Measurements from ENCODE around the gene FBL.

FBL gene

DNA sequence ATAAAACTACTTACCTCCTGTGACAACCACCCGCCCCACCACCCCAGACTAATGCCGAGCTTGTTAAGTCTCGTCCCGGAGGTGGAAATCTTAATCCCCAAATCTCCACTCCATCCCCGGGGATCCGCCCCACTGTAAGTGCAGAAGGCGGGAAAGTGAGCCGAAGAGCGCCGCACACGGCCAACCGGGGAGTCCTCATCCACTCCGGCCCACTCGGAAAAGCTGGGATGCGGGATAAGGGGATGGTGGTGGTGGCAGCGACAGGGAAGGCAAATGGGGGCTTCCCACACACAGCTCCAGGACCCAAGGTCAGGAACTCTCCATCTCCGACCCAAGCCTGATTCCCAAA, 621 bp downstream of the FBL start:
- DNase-seq = peak in 2 of 10 donors; percentile 26 to 77
- intact Hi-C loops (cut with DNase I) = loop anchor here (2.0 to 10.0 kb wide), 3 partner anchors 53 to 377 kb away; partner anchors contain the start of gene EID2

DNA sequence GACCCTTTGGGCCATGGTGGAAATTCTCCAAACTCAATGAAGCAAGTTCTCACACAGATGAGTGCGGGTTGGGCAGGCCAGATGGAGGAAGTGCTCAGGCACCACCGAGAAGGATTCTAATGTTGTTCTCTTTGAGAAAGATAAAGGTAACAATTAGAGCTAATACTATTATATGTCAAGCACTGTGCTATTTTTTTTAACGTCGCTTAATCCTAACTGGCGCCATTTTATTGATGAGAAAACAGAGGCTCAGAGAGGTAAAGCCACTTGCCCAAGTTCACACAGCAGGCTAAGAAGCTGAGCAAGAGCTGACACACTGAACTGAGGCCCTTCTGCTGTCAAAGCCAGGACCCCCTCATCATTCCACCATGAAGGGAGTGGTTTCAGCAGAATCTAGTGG, 1.0 kb downstream of the FBL start:
- intact Hi-C loops (cut with DNase I) = loop anchor here (2.0 to 10.0 kb wide), 3 partner anchors 52 to 377 kb away; partner anchors contain the start of gene EID2
- DNase-seq = no peak

DNA sequence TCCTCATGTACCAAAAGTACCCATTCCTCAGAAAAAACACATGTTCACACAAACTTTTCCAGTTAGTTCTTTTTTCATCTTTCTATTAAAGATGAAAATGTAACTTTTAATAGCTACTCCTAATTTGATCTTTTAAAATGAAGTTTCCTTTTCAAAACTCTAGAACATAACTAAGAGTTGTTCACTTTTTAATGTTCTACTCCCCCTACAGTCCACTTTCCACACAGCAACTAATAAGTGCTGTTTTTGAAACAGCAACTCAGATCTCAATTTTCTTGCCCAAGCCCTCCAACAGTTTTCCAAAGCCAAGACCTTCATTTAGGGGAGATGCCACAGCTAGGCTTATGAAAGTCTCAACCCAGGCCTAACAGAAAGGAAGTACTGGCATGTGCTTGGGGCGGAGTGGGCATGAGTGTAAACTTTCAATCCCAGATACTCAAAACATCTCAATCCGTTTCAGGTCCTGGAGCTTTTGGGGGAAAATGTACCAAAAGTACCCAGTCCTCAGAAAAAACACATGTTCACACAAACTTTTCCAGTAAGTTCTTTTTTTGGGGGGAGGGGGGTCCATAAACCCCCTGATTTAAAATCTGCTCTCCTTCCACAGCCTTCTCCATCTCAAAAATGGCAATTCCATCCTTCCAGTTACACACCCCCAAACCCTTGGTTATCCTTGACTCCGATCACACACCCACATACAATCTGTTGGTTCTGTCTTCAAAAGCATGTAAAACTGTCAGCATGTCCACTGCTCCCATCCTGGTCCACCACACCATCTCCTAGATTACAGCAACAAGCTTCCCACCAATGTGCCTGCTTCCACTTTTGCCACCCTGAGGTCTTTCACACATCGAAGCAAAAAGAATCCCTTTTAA, 2.0 kb downstream of the FBL start:
- intact Hi-C loops (cut with DNase I) = loop anchor here (2.0 to 10.0 kb wide), 2 partner anchors 51 to 299 kb away; partner anchors contain the start of gene EID2
- no peak for DNase-seq

DNA sequence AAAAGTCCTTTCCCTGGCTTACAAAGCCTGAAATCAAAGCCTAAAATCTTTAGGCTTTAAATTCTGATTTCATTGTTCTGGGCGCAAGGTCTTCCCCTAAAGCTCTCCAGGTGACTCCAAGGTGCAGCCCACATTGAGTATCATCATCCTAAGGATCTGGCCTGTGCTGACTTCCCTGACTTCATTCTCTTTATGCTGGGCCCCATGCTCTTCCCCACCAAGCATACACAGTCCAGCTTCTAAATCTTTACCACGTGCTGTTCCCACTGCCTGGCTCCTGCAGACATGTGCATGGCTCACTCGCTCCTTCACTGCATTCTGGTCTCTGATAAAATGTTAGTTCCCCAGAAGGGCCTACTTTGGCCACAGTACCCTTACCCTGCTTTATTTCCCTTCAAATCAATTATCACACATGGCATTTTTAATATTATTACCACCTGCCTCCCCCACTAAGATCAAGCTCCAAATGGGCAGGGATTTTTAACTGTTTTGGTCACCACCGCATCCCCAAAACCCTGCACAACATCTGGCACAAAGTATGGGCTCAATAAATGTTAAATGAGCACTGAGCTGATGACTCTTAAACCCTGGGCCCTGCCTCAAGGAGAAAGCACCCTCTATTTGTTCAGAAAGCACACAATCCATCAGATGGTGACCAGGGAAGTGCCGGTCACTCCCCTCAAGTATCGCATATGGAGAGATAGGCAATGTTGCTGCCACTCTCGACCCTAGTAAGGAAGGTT, 3.3 kb downstream of the FBL start:
- intact Hi-C loops (cut with DNase I) = loop anchor here (10.0 kb wide), 1 partner anchor 298 kb away; the partner anchor contains the start of gene EID2
- no peak for DNase-seq

DNA sequence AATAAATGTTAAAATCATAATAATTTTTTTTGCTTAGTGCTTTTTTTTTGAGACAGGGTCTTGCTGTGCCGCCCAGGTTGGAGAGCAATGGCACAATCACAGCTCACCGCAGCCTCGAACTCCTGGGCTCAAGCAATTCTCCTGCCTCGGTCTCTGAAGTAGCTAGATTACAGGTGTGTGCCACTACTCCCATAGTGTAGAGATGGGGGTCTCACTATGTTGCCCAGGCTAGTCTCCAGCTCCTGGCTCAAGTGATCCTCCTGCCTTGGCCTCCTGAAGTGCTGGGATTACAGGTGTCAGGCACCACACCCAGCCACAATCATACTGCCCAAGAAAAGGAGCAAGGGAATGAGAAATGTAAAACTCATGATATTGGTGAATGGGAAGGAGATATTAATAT, 5.1 kb downstream of the FBL start:
- no peak for DNase-seq
- intact Hi-C loops (cut with DNase I) = loop anchor here (10.0 kb wide), 1 partner anchor 296 kb away; the partner anchor contains the start of gene EID2

DNA sequence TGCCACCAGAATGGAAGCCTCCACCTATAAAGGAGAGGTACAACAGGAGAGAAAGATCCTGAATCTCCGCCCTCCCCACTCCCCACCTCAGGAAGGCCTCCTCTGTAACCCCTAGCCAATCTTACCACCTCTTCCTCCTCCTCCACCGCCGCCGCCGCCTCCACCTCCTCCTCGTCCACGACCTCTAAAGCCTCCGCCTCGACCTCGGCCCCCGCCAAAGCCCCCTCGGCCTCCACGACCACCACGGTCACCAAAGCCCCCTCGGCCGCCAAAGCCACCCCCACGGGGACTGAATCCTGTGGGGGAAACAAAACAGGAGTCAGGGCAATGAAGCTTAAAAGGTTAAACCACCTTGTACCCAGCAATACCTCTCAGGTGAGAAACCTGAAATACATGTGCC, 5.7 kb downstream of the FBL start:
- DNase-seq = no peak
- intact Hi-C loops (cut with DNase I) = loop anchor here (10.0 kb wide), 1 partner anchor 296 kb away; the partner anchor contains the start of gene EID2

DNA sequence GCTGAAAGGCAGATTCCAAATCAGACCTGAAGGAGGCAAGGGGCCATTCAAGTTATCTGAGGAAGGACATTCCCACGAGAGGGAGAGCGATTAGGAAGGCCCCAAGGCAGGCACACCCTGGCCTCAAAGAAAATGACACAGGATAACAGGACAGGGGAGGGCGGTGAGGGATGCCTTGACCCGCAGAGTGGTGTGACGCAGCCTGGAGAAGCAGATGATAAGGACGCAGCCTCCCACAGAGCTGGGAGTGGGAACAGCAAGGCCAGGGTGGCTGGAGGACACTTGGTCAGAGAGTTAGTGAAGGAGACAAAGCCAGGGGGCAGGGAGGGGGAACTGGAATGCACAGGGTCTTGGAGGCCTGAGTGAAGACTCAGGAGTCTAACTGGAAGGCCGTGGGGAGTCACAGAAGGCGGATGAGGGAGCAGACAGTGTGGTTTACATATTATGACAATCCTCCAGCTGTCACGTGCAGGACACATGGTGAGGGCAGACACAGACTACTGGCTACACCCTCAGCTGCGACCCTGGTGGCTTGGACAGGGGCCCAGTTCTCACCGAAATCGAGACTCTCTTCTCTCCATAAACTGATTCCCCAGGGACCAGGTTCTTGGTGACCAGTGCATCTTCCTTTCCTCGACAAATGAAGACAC, 6.4 kb downstream of the FBL start:
- intact Hi-C loops (cut with DNase I) = loop anchor here (10.0 kb wide), 1 partner anchor 295 kb away; the partner anchor contains the start of gene EID2
- DNase-seq = no peak

DNA sequence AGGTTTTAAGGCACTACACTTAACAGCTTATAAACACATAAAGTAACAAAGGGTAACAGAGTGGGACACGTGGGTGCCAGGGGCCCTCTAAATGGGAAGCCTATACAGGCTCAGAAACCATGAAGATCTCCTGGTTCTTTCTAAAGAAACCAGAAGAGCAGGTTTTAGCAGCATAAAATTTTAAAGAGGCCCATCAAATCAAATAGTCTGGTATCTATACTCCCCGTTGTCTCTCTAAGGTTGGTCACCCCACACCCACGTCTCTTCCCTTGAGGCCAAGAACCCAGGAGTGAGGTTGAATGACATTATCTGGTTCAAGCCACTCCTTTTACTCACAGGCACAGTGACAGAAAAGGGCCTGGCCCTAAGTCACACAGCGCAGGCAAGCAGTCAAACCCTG, 7.6 kb downstream of the FBL start:
- intact Hi-C loops (cut with DNase I) = no loop called here
- DNase-seq = no peak

DNA sequence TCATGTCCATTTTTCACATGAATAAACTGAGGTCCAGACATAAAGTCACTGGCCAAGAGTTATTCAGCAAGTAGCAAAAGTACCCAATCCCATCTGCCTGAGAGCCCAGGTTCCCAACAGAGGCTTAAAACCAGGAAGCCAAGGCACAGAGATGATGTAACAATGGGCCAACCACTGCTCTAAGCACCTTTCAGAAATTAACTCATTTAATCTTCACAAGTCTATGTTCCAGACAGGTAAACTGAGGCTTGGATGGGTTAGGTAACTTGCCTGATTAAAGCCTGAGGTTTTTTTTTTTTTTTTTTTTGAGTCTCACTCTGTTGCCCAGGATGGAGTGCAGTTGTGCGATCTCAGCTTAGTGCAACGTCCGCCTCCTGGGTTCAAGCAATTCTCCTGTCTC, 8.2 kb downstream of the FBL start:
- no peak for DNase-seq
- intact Hi-C loops (cut with DNase I) = no loop called here

DNA sequence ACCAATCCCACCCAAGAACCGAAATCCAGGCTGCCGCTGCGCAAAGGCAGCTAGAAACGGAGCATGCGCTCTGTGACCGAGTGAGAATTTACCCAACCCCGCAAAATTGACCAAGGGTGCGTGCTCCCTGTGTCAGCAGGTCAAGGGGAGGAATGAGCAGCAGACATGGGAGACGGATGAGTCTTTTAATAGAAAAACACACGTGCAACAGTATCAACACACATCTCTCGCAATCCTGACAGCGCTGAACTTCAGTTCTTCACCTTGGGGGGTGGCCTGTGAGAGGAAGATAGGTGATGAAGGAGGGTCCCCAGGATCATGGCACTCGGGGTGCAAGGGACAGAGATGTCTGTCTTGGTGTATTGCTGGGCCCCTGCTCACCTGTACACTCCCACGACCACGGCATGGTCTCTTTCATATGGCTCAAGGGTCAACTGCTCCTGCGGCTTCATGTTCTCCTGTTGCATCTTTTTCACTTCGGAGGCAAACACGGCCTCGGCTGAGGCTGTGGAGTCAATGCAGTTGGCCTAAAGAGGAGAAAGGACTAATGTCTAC, 11.8 kb downstream of the FBL start:
- intact Hi-C loops (cut with DNase I) = loop anchor here (5.0 kb wide), 1 partner anchor 138 kb away; the partner anchor contains the start of gene PSMC4
- no peak for DNase-seq

DNA sequence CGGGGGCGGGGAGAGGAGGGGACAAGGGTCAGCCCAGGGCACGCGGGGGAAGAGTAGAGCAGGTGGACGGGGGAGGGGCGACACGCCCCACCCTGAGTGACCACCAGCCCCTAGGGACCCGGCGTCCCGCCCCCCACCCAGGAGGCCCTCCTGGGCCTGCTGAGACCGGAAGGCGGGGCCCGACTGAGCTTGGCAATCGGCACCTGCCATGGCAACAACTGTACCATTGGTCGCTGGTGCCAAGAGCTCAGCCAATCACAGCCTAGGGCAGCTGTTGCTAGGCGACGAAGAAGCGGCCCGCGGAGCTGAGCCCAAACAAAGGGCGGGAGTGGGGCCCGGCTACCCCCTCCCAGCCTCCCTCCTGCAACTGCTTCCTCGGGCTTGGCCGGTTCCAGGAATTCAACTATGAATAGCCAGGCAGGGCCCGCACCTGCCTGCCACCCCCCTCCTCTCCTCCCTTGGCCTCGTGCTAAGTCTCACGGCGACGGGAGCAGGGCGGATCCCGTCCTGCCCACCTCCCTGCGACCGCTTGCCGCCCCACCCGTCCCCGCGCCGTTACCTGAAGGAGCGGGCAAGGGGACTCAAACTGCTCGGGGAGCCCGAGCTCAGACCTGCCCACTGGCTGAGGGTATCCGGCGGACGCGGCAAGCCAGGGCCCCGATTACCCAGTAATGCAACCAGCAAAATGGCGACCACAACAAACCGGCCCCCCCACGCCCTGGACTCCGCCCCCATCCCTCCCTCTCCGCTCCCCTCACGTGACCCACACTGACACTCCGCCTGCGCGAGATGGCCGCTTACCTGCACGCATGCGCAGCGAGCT, 12.5 kb downstream of the FBL start, which contains the start of gene DYRK1B:
TSS of gene DYRK1B (minus strand) at position 699 of the 823 bp plus-strand sequence. CDS start 2,295 bp downstream, outside the sequence.
- peak; percentile 95 to 100 (median 97) for DNase-seq
- intact Hi-C loops (cut with DNase I) = loop anchor here (5.0 kb wide), 1 partner anchor 139 kb away; the partner anchor contains the start of gene PSMC4

DNA sequence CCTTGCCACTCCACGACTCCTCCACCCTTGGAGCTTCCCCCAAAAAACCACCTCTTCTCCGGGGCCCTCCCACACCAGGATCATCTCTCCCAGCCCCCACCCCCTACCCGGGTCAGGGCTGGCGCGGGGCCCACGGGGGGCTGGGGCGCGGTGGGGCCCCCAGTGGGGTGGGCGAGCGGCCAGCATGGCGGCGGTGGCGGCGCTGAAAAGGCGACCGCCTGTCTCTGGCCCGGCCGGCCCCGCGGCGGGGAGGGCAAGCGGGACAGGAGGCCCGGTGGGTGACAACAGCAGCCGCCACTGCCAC, 13.1 kb downstream of the FBL start:
- no peak for DNase-seq
- intact Hi-C loops (cut with DNase I) = loop anchor here (5.0 kb wide), 1 partner anchor 139 kb away; the partner anchor contains the start of gene PSMC4

DNA sequence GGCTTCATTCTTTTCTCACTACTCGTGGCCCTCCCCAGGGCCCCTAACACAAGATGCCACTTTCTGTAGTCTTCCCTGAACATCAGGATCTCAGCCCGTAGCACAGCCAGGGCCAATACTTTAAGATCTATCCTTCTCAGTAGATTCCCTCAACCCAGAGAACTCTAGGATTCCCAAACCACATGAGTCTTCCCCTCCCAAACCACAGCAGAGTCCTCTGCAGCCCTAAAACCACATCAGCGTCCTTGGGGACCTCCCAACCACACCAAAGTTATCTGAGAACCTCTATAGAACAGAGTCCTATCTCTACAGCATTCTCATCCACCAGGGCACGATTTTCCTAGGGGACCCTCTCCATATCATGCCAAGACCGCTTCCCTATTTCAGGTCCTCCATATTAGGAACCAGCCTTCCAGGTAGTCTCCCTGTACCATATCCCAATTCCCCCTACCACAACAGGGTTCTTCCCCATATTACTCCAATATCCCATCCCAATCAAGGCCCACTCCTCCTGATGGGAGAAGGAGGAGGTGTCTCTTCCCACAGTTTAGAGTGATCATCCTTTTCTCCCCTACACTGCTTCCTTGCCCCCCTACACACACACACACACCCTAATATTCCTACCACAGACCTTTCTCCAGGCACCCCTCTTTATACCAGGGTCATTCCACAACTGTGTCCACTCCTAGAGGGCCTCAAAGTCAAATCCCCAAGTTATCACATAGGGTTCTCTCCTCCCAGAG, 13.7 kb downstream of the FBL start:
- intact Hi-C loops (cut with DNase I) = loop anchor here (5.0 kb wide), 1 partner anchor 140 kb away; the partner anchor contains the start of gene PSMC4
- no peak for DNase-seq

DNA sequence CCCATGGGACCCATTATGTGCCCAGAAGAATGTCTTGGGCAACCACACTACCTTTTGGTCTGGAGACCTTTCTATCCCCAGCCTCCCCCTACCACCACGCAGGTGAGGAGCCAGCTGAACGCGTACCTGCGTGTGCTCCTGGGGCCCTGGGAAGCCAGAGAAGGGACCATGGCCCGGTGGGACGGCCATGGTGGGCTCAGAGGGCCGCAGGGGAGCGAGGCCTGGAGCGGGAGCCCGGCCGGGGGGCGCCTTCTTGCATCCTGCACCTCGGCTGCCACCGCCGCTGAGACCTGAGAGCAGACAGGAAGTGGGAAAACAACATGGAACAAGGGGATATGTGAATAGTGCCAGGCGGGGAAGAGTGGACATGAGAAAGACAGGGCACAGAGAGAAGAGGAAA, 14.5 kb downstream of the FBL start:
- no peak for DNase-seq
- intact Hi-C loops (cut with DNase I) = loop anchor here (5.0 kb wide), 1 partner anchor 141 kb away; the partner anchor contains the start of gene PSMC4

DNA sequence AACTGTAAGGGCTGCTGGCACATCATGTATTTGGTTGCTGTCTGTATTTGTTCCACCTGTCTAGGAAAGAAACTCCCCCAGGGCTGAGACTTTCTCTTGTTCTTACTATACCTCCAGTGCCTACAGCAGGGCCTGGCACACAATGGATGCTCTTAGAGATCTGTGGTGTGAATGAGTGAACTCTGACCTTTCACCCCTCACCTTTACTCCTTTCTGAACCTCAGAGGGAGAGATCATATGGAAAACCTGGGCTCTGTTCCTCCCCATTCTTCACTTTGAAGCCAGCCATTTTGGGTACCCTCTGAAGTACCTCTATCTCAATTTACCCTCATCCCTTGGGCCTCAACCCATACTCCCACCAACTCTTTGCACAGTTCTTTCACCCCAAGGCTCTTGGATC, 15.3 kb downstream of the FBL start:
- no peak for DNase-seq
- intact Hi-C loops (cut with DNase I) = loop anchor here (5.0 kb wide), 1 partner anchor 141 kb away; the partner anchor contains the start of gene PSMC4

DNA sequence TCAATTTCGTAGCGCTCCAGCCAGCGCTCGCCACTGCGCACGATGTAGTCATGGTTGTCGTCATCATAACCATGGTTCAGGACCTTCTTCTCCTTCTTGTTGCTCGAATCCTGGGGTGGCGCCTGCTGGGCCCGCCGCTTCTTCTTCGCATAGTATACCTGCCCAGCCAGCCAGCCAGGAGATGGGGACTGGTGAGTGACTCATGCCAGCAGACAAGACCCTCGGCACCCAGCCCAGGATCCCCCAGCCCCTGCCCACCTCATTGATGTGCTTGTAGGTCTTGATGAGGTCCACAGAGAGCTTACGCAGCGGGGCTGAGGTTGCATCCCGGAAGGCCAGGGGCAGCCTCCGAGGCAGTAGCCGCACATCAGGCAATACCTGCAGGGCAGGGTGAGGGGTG, 15.8 kb downstream of the FBL start:
- DNase-seq = no peak
- intact Hi-C loops (cut with DNase I) = loop anchor here (5.0 kb wide), 1 partner anchor 142 kb away; the partner anchor contains the start of gene PSMC4

DNA sequence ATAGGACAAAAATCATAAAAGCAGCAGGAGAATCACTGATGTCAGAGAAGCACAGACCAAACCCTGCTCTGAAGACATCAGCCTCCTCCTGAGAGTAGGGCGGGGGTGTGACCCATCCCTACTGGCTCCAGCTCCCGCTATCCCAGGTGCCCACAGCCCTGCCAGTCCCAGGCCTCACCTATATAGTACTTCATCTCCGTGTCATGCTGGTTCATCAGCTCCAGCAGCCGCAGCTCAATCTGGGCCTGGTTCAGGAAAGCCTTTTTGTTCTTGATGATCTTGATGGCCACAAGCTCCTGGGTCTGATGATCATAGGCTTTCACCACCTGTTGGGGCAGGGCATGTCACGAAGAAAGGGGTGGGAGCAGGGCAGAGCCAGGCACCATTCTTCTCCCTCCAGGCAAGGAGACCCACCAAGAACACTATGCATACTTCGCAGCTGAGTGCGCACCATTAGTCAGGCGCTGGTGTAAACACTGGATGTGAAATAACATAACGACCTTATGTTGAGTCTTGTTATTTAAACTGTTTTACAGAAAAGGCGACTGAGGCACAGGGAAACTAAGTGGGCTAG, 16.4 kb downstream of the FBL start:
- DNase-seq = no peak
- intact Hi-C loops (cut with DNase I) = loop anchor here (5.0 kb wide), 1 partner anchor 143 kb away; the partner anchor contains the start of gene PSMC4

DNA sequence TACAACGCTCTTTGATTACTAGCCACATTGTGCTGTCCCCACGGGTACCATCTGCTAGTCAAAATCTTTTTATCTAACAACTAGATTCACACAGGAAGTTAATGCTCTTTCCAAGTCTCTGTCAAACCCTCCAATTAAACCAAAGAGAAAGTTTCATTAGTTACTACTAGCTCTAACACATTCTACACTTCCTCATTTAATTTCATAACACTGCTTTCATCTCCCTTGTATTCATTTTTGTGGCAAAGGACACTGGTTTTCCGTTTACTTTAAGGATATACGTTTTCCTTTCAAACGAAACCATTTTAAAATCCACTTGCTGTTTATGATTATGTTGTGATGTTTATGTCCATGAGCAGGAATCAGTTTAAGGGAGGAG, 17.5 kb downstream of the FBL start:
- intact Hi-C loops (cut with DNase I) = no loop called here
- DNase-seq = no peak

Measured in posterior cingulate gyrus (tissue), 11 donors.